ENCODE results near the gene SLC8A2. TPM values are rescaled to one million over a fixed set of nuclear protein-coding genes. Genes with fewer than 3 reads are reported as not detected.

SLC8A2 gene
- total and polyA plus RNA-seq, 2 of the 8 experiments (the other 6 are each of a cell fraction or from before 2014, with no cell fraction given) = 7.3 to 12.4 TPM

DNA sequence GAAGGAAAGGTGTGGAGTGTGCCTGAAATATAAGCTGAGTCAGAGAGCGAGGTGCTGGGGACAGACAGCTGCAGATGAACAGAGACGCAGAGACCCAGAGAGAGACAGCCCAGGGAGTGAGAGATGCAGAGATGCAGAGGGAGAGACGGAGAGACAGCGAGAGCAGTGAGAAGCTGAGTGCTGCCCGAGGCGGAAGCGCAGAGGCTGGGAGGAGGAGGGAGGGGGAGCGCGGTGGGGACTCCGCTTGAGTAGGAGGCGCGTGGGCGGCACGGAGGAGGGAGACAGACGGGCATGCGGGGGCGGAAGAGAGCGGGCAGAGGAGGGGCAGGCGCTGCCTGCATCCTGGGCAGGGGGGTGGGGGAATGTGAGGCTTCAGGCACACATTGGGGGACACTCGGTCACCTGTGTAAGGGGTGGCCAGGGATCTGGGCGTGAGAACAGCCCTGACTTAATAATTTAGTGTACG is 25.7 kb downstream of the SLC8A2 start:
- Histone ChIP-seq H4K20me1 (replicated peaks in 1 of 2; ENCODE audit: control insufficient read depth in 1 of 2, insufficient read depth in 2 of 2, low read length in 2 of 2) (peaks cover 2 to 19% of the 10 kb centered on the region in 2 experiments), H3K23me2 (ENCODE audit: low read depth, low read length) (peaks cover 18% of the 10 kb centered on the region; the same call in 1 of the 2 replicates), H2BK20ac (ENCODE audit: low read length) (no peak overlapping the region), H3K79me2 (ENCODE audit: control insufficient read depth in 1 of 2, insufficient read depth in 2 of 2, low read length in 2 of 2) (no peaks in the 10 kb centered on the region), H2BK12ac (ENCODE audit: low read depth, low read length) (no peak overlapping the region; the same call in 1 of the 2 replicates), H2BK5ac (ENCODE audit: low read depth, low read length) (no peak overlapping the region), H3K23ac (ENCODE audit: insufficient read length) (no peak overlapping the region), H3K18ac (ENCODE audit: extremely low read depth, low read length) (peak overlapping the region; percentile 24; the same call in 1 of the 2 replicates), H3K4me1 (replicated peaks in 1 of 4; ENCODE audit: control insufficient read depth in 3 of 4, insufficient read depth in 4 of 4, low read length in 3 of 4) (peaks cover 7 to 18% (median 11%) of the 10 kb centered on the region in 4 experiments), H3K4me2 (ENCODE audit: insufficient read depth in 1 of 2, low read depth in 2 of 2, low read length in 2 of 2) (peak overlapping the region; percentile 60 to 79), H3K27me3 (replicated peaks in 1 of 4; ENCODE audit: control insufficient read depth in 3 of 4, extremely low read depth in 1 of 4, insufficient read depth in 3 of 4, low read length in 3 of 4) (peaks cover 0 to 9% (median 9%) of the 10 kb centered on the region in 4 experiments; a peak in 5 of 7 replicates), H4K5ac (ENCODE audit: insufficient read length, low read depth, low read length) (no peak overlapping the region), H2AFZ (ENCODE audit: low read length) (no peak overlapping the region), H4K91ac (replicated peaks; ENCODE audit: insufficient read length, low read length) (no peak overlapping the region), H3K79me1 (ENCODE audit: low read depth, low read length) (no peaks in the 10 kb centered on the region; the same call in 1 of the 2 replicates), H3K27ac (ENCODE audit: low read depth, low read length) (no peak overlapping the region), H3K36me3 (ENCODE audit: control insufficient read depth in 2 of 4, insufficient read depth in 4 of 4, low read length in 3 of 4) (no peaks in the 10 kb centered on the region), H2AK5ac (ENCODE audit: low read depth, low read length) (no peak overlapping the region), H3K4me3 (ENCODE audit: extremely low read depth in 1 of 4, insufficient read depth in 2 of 4, low read depth in 3 of 4, low read length in 4 of 4) (peak overlapping the region in 1 of 4 experiments; percentile 47; a peak in 2 of 8 replicates), H3K56ac (replicated peaks; ENCODE audit: insufficient read length, low read depth, low read length) (no peak overlapping the region), H2BK15ac (ENCODE audit: low read length) (no peak overlapping the region), H4K8ac (ENCODE audit: extremely low read depth, insufficient read depth, low read length) (no peak overlapping the region), H3K14ac (ENCODE audit: insufficient read length) (no peak overlapping the region), H3K9me3 (ENCODE audit: insufficient read depth in 2 of 2, low read depth in 1 of 2, low read length in 1 of 2) (no peaks in the 10 kb centered on the region), H3K9ac (replicated peaks in 1 of 4; ENCODE audit: extremely low read depth in 1 of 4, low read depth in 3 of 4, low read length in 3 of 4) (no peak overlapping the region), H2BK120ac (replicated peaks; ENCODE audit: low read depth, low read length) (peak overlapping the region; percentile 33), H3K4ac (replicated peaks; ENCODE audit: insufficient read length, low read depth, low read length) (no peak overlapping the region)
- ChIA-PET CTCF (ENCODE audit: partially characterized antibody) (interaction anchor here (0.9 to 24.5 kb wide), 8 partner anchors 9 to 262 kb away, joined by 3 to 436 read pairs (median 6); partner anchors contain the start of genes EHD2, KPTN and NAPA), POLR2A (ENCODE audit: partially characterized antibody) (interaction anchor here (0.6 to 3.8 kb wide), 8 partner anchors 8 to 1417 kb away, joined by 3 to 29 read pairs (median 3); partner anchors contain the start of genes KPTN and SLC8A2)
- DNase-seq (ENCODE audit: low read depth in 1 of 2, low spot score in 2 of 2) (peak in 1 of 2 experiments; percentile 65), FAIRE-seq (no peak)
- 27% methylated on average over 8 of the region's 22 CpGs; no CpG with 5 or more reads in 1 of the 2 experiments for WGBS, 2 experiments (ENCODE audit: extremely low coverage in 1 of 2, insufficient coverage in 1 of 2, insufficient read length in 1 of 2, insufficient replicate concordance in 2 of 2, low coverage in 1 of 2, low lambda C conversion rate in 2 of 2, missing lambda C conversion rate in 1 of 2)
- peak; percentile 99 for TF ChIP-seq EGR1 (IDR thresholded peaks at IDR 0.05; ENCODE audit: borderline replicate concordance, low read depth, low read length)
- no peak for TF ChIP-seq RAD21 (IDR thresholded peaks at IDR 0.05 in 1 of 2, conservative IDR thresholded peaks at IDR 0.05 in 1 of 2; ENCODE audit: low read depth in 2 of 2, low read length in 2 of 2)
- TF ChIP-seq HDAC2 (IDR thresholded peaks at IDR 0.05; ENCODE audit: borderline replicate concordance in 1 of 2, low read depth in 2 of 2, low read length in 2 of 2) = 0 out of 4 replicates have a peak, but pooled peaks of 1 of the 2 experiments have one; percentile 13
- no peak for TF ChIP-seq FOSL1 (IDR thresholded peaks at IDR 0.05; ENCODE audit: insufficient read depth, low read depth, low read length)
- 0 out of 2 replicates have a peak, but pooled peaks have one; percentile 5 for TF ChIP-seq KDM1A (IDR thresholded peaks at IDR 0.05; ENCODE audit: borderline replicate concordance, low read length)
